ENCODE results near the gene LMX1B.

- TF ChIP-seq CTCF (IDR thresholded peaks at IDR 0.05) = no peak
- TF ChIP-seq POLR2A (IDR thresholded peaks at IDR 0.05) = no peak
Measured at GRCh38 chr9:126646162-126646561, 32.4 kb downstream of the LMX1B start.
